HCT116 (cell line): Measurements from ENCODE around the gene FSCN2. TPM values are rescaled to one million over a fixed set of nuclear protein-coding genes. Genes with fewer than 3 reads are reported as not detected.

ENCODE experiments used
- ATAC-seq: fragments of 200-7000 bp; cut with Tn5 transposase; 2 replicates; pipeline ENCODE4 v1.9.1; 2020; ENCODE audit warnings: mild to moderate bottlenecking, moderate library complexity
- BruUV-seq: library from RNA; stranded (reverse); fragments of 400-500 nt; replicated peaks from 2 replicates; lab custom pipeline; 2021; lab: Mats Ljungman, UMichigan
- CTCF ChIA-PET: fragments of 300-600 bp; sonication (Branson Sonifier 250); formaldehyde crosslinking; loops from one replicate; lab custom pipeline; 2021; ENCODE audit warnings: antibody characterized with exemption; lab: Charles Lee
- POLR2A ChIA-PET: fragments of 300-600, 350-600 bp; sonication (Branson Sonifier 250); formaldehyde crosslinking; loops from one replicate; lab custom pipeline; 2021; ENCODE audit warnings: antibody characterized with exemption; lab: Charles Lee
- RAD21 ChIA-PET, 2 experiments: fragments of 300-600 bp; sonication (Branson Sonifier 250); formaldehyde crosslinking; loops; one replicate each; lab custom pipeline; 2023; ENCODE audit warnings: low total read pairs in 2 of 2; ENCODE audit not compliant: uncharacterized antibody in 2 of 2, unreplicated experiment in 2 of 2, low non-redundant PET in 1 of 2; lab: Charles Lee
- DNase-seq: peaks from one replicate; pipeline ENCODE4 v3.0.0-alpha.2; 2010; ENCODE audit warnings: low read depth, low spot score
- H2AFZ ChIP-seq: fragments of 200-600 bp; shearing (Covaris generic), sonication (generic); 2 replicates; pipeline ENCODE4 v1.6.1; 2017; ENCODE audit warnings: low read depth, mixed run types, mixed read lengths, antibody characterized with exemption, low read length; ENCODE audit not compliant: poor library complexity, severe bottlenecking
- H3K27ac ChIP-seq: 2 replicates; pipeline ENCODE4 v1.5.1; 2012; ENCODE audit warnings: low read depth, low read length
- H3K27me3 ChIP-seq: fragments of 200-600 bp; sonication (generic); 2 replicates; pipeline ENCODE4 v1.6.1; 2016; ENCODE audit warnings: mixed run types, low read length, mixed read lengths; ENCODE audit not compliant: insufficient read depth
- H3K36me3 ChIP-seq, 2 experiments: fragments of 200-500 bp in 1 of 2; fragments of 200-600 bp in 1 of 2; sonication (Bioruptor generic) in 1 of 2; sonication (generic) in 1 of 2; 2 replicates each; pipeline versions ENCODE4 v1.5.1 to v1.6.1; 2014 to 2016; ENCODE audit warnings: low read length in 2 of 2, inconsistent platforms in 1 of 2, mixed read lengths in 1 of 2, mixed run types in 1 of 2; ENCODE audit not compliant: insufficient read depth in 2 of 2, control insufficient read depth in 1 of 2
- H3K4me1 ChIP-seq, 2 experiments: fragments of 200-600 bp in 1 of 2; sonication (generic) in 1 of 2; 2 replicates each; pipeline versions ENCODE4 v1.5.1 to v1.6.1; 2012 to 2017; ENCODE audit warnings: low read length in 2 of 2, inconsistent platforms in 1 of 2, mild to moderate bottlenecking in 1 of 2, mixed read lengths in 1 of 2, mixed run types in 1 of 2, moderate library complexity in 1 of 2; ENCODE audit not compliant: insufficient read depth in 2 of 2, control insufficient read depth in 1 of 2
- H3K4me2 ChIP-seq: fragments of 200-600 bp; sonication (generic); 2 replicates; pipeline ENCODE4 v1.6.1; 2017; ENCODE audit warnings: mixed run types, low read length, mixed read lengths
- H3K4me3 ChIP-seq, 2 experiments: fragments of 200-600 bp in 1 of 2; sonication (generic) in 1 of 2; replicated peaks in 1 of 2; 2 replicates each; pipeline ENCODE4 v1.5.1; 2011 to 2016; ENCODE audit warnings: low read length in 2 of 2, control low read depth in 1 of 2, low read depth in 1 of 2, mild to moderate bottlenecking in 1 of 2, mixed read lengths in 1 of 2, mixed run types in 1 of 2
- H3K79me2 ChIP-seq: fragments of 200-600 bp; sonication (generic); 2 replicates; pipeline ENCODE4 v1.6.1; 2017; ENCODE audit warnings: mild to moderate bottlenecking, mixed run types, low read length, moderate library complexity, mixed read lengths; ENCODE audit not compliant: insufficient read depth
- H3K9ac ChIP-seq: fragments of 200-600 bp; sonication (generic); 2 replicates; pipeline ENCODE4 v1.6.1; 2016; ENCODE audit warnings: low read length, mixed read lengths
- H3K9me2 ChIP-seq: fragments of 200-600 bp; sonication (generic), shearing (Covaris generic); 2 replicates; pipeline ENCODE4 v1.6.1; 2017; ENCODE audit warnings: mixed run types, mild to moderate bottlenecking, moderate library complexity; ENCODE audit not compliant: insufficient read depth
- H3K9me3 ChIP-seq, 2 experiments: fragments of 200-500 bp in 1 of 2; fragments of 200-600 bp in 1 of 2; sonication (Bioruptor generic) in 1 of 2; sonication (generic) in 1 of 2; 2 replicates each; pipeline ENCODE4 v1.6.1; 2014 to 2017; ENCODE audit warnings: low read length in 2 of 2, mixed read lengths in 2 of 2, inconsistent platforms in 1 of 2, low read depth in 1 of 2, mild to moderate bottlenecking in 1 of 2, mixed run types in 1 of 2, moderate library complexity in 1 of 2; ENCODE audit not compliant: control insufficient read depth in 1 of 2, insufficient read depth in 1 of 2
- H4K20me1 ChIP-seq: fragments of 200-600 bp; sonication (generic), shearing (Covaris generic); 2 replicates; pipeline ENCODE4 v1.6.1; 2017; ENCODE audit warnings: mixed run types, mild to moderate bottlenecking, moderate library complexity; ENCODE audit not compliant: insufficient read depth
- EZH2 ChIP-seq: fragments of 200-600 bp; sonication (generic); IDR thresholded peaks from 2 replicates; pipeline ENCODE4 v1.6.1; 2017; ENCODE audit warnings: antibody characterized with exemption, mixed run types
- MAX ChIP-seq: IDR thresholded peaks from 2 replicates; pipeline ENCODE4 v1.6.1; 2012
- POLR2A ChIP-seq: IDR thresholded peaks from 2 replicates; pipeline ENCODE4 v1.7.0; 2011; ENCODE audit warnings: borderline replicate concordance; ENCODE audit not compliant: insufficient read depth, insufficient read length; ENCODE audit errors: extremely low read depth
- POLR2AphosphoS5 ChIP-seq: IDR thresholded peaks from 2 replicates; pipeline ENCODE4 v1.6.1; 2011; ENCODE audit warnings: mild to moderate bottlenecking, low read depth, low read length, moderate library complexity
- REST ChIP-seq: IDR thresholded peaks from 2 replicates; pipeline ENCODE4 v1.6.1; 2012; ENCODE audit warnings: low read depth
- intact Hi-C: fragments of 100-400 bp; cut with micrococcal nuclease; formaldehyde crosslinking; loops from 2 replicates; pipeline ENCODE4 v1.10.0; 2022
- total RNA-seq: library from RNA; stranded (reverse); gene quantifications from one replicate; pipeline ENCODE4 v1.2.1, GENCODE V29; 2021; ENCODE audit not compliant: unreplicated experiment
- TF ChIP-seq, protein P1 (sequence below), 3 experiments: fragments of 200-600 bp in 1 of 3; sonication (generic) in 1 of 3; IDR thresholded peaks in 2 of 3; conservative IDR thresholded peaks in 1 of 3; 2 replicates each; pipeline ENCODE4 v1.5.1; 2012 to 2017; ENCODE audit warnings: low read depth in 2 of 3, low read length in 2 of 3, antibody characterized with exemption in 1 of 3, borderline replicate concordance in 1 of 3, control low read depth in 1 of 3, mild to moderate bottlenecking in 1 of 3, mixed read lengths in 1 of 3, mixed run types in 1 of 3, moderate library complexity in 1 of 3; ENCODE audit not compliant: insufficient read depth in 1 of 3

FSCN2 gene
- total RNA-seq, 1 experiment from 2014 or later: 10.1 TPM

DNA sequence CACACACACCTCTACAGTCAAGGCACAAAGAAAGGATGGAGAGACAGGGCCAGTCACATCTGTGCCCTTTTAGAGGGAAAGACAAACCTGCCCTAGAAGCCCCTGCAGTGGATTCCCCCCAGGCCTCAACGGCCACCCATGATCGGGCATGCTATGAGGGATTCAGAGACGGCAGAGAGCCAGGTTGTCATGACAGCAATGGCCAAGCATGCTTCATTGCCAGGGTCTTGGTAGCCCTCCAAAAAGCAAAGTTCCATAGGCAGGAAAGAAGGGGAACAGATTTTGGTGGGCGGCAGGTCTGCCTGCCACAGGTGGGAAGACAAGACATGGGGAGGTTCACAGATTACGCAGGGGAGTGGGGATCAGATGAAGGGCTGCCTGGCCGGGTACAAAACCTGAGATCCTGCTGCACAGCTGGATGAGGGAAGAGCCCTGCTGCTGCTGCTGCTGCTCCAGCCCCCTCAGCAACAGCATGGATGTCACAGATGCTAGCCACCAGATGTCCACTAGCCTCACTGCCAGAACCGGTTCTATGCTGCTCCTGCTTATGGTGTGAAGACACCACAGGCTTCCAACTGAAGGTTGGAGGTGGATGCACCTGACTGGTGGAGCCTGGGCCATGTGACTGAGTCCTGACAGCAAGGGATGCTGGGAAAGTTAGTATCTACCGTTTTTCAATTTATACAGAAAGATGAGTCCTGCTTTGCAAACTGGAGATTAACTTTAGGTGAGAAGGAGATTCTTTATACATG lies 33.4 kb upstream of the FSCN2 start:
- no peak for DNase-seq
- no peak for TF ChIP-seq EZH2
- TF ChIP-seq, protein P1, sequence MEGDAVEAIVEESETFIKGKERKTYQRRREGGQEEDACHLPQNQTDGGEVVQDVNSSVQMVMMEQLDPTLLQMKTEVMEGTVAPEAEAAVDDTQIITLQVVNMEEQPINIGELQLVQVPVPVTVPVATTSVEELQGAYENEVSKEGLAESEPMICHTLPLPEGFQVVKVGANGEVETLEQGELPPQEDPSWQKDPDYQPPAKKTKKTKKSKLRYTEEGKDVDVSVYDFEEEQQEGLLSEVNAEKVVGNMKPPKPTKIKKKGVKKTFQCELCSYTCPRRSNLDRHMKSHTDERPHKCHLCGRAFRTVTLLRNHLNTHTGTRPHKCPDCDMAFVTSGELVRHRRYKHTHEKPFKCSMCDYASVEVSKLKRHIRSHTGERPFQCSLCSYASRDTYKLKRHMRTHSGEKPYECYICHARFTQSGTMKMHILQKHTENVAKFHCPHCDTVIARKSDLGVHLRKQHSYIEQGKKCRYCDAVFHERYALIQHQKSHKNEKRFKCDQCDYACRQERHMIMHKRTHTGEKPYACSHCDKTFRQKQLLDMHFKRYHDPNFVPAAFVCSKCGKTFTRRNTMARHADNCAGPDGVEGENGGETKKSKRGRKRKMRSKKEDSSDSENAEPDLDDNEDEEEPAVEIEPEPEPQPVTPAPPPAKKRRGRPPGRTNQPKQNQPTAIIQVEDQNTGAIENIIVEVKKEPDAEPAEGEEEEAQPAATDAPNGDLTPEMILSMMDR (IDR thresholded peaks at IDR 0.05 in 2 of 3, conservative IDR thresholded peaks at IDR 0.05 in 1 of 3; ENCODE audit: borderline replicate concordance in 1 of 3, insufficient read depth in 1 of 3, low read depth in 2 of 3, low read length in 2 of 3): no peak
- TF ChIP-seq REST: no peak
- 0 out of 2 replicates have a peak, but pooled peaks have one; percentile 22 for TF ChIP-seq MAX
- TF ChIP-seq POLR2A: peak; percentile 13
- peak; percentile 45; the same call in 1 of the 2 replicates for TF ChIP-seq POLR2AphosphoS5
- peaks cover 12 to 33% of the 10 kb centered on the region in 2 experiments for H3K4me1 ChIP-seq
- H2AFZ ChIP-seq: no peak overlapping the region
- no peaks in the 10 kb centered on the region for H4K20me1 ChIP-seq
- H3K4me2 ChIP-seq: peak overlapping the region; percentile 39
- CTCF ChIA-PET: interaction anchor here (1.0 kb wide), 1 partner anchor 10 kb away, joined by 5 read pairs; no protein-coding TSS in a partner anchor
- POLR2A ChIA-PET: interaction anchor here (1.1 to 1.5 kb wide), 3 partner anchors 13 to 18 kb away, joined by 4 to 7 read pairs (median 4); partner anchors contain the start of gene ACTG1
- peak; percentile 77 for ATAC-seq
- RAD21 ChIA-PET: no interaction called here
- H3K4me3 ChIP-seq: peak overlapping the region in 1 of 2 experiments; percentile 1; a peak in 1 of 4 replicates
- H3K27ac ChIP-seq: no peak overlapping the region
- no peak overlapping the region for H3K9ac ChIP-seq
- intact Hi-C loops: no loop called here
- BruUV-seq: no TSS peak
- H3K9me2 ChIP-seq: no peaks in the 10 kb centered on the region
- H3K79me2 ChIP-seq: no peaks in the 10 kb centered on the region
- H3K27me3 ChIP-seq: no peaks in the 10 kb centered on the region
- H3K9me3 ChIP-seq: no peaks in the 10 kb centered on the region
- H3K36me3 ChIP-seq: no peaks in the 10 kb centered on the region
